ENCODE results near the gene GABRB3.

GABRB3 gene

DNA sequence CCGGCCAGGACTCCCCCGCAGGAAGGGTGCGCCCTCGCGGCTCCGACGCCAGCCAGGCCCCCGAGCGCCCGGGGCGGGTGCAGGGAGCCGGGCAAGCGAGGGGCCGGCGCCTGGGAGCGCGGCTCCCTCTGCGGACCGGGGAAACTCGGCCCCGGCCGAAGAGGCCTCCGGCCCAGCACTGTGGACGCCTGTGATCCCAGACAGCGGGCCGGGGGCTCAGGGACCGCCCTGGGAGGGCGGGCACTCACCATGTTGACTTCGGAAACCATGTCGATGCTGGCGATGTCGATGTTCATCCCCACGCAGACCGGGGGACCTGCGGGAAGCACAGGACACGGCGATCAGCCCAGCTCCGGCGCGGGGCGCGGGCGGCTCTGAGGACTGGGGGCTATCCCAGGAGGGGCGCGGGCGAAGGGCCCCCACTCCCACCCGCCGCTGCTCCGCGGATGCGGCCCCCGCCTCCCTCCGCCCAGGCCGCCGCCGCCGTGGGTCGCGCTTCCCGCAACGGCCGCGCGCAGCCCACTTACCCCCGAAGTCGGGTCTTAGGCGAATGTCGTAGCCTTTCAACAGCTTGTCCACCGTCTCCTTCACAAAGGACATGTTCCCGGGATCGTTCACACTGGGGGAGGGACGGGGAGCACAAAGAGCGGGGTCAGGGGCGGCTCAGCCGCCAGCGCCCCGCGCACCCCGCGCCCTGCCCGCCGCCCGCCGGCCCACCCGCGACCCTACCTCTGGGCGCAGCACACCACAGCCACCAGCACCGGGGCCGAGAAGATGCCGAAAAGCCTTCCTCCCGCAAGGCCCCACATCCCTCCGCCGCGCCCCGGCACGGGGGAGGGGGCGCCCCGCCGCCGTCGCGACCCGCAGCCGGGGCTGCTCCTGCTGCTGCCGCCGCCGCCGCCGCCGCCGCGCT lies at the start of gene GABRB3:
TSS of gene GABRB3 (minus strand) at position 913 of the 913 bp plus-strand sequence.
- no peak for DNase-seq
- CTCF ChIA-PET, result no interaction called here
- H3K27ac Mint-ChIP-seq, result no peak within 1 kb of the TSS
- H3K9me3 Mint-ChIP-seq, result no peaks in the 10 kb centered on the region
- H3K36me3 Mint-ChIP-seq, result no peaks in the 10 kb centered on the region
- no peak within 1 kb of the TSS for H3K4me3 Mint-ChIP-seq
- peaks cover 2% of the 10 kb centered on the region for H3K4me1 Mint-ChIP-seq
- H3K27me3 Mint-ChIP-seq, result peaks cover 37% of the 10 kb centered on the region

DNA sequence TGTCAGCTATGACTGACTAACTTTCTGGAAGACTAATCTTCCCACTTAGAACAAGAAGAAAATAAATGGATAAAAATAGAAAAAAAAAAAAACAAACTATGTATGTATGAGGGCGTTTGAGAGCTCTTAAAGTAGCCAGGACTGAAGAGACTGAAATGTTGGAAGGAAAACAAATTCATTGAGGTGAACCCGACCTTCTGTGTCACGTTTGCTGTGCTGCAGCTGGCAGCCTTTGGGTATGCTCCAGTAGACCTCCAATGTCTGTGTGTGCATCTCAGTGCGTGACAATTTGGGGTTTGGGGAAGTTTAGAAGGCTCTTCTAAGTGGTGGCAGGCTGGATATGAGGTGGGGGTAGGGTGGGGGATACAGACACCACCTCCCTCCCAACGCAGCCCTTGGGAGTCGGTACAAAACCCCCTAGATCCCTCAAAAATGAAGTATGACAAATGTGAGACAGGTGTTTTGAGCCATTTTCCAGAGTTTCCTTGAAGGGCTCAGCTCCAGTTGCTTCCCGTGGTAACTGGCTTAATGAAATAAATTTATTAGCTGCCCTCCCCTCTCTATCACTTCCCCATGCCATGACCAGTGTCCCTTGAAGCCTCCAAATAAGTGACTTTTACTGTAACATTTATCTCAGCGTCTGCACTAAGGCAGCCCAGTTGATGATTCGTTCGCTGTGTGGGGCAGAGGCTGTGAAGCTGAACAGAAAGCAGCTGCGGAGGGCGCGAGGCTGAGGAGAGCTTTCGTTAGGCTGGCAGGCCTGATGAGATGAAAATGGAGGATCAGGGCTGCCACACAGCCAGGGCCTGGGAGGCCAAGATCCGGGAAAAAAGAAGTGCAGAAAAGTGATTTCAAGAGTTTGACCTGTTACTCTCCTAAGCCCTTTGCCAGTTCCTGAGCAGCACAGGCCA lies 34.9 kb upstream of the GABRB3 start:
- H3K36me3 Mint-ChIP-seq, result no peaks in the 10 kb centered on the region
- no peak for DNase-seq
- CTCF ChIA-PET, result no interaction called here
- no peaks in the 10 kb centered on the region for H3K4me1 Mint-ChIP-seq
- no peaks in the 10 kb centered on the region for H3K27me3 Mint-ChIP-seq
- peaks cover 13% of the 10 kb centered on the region for H3K9me3 Mint-ChIP-seq
- no peak overlapping the region for H3K4me3 Mint-ChIP-seq
- no peak overlapping the region for H3K27ac Mint-ChIP-seq

GRCh38 chr15:26806574-26806973 lies 33.7 kb upstream of the GABRB3 start:
- Mint-ChIP-seq H3K4me1 (no peaks in the 10 kb centered on the region), H3K27me3 (no peaks in the 10 kb centered on the region), H3K9me3 (peaks cover 11% of the 10 kb centered on the region), H3K36me3 (no peaks in the 10 kb centered on the region), H3K27ac (no peak overlapping the region), H3K4me3 (no peak overlapping the region)
- DNase-seq, result no peak
- CTCF ChIA-PET, result no interaction called here

DNA sequence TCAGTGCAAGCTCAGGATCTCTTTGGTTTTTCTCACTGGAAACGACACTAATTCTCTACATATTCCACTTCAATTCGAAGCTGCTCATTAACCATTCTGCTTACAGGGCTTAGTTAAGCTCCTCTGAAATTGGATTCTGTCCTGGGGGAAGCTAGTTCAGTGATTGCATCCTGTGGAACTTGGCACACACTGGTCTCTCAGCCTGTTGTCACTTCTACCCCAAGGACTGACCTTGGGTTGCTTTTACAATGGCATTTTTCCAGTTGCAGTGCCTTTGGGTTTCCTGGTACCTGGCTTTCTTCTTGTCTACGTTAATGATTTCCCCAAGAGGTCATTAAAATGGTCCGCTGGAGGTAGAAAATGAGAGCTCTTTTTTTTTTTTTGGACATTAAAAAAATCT lies 33.3 kb upstream of the GABRB3 start:
- CTCF ChIA-PET, result no interaction called here
- Mint-ChIP-seq H3K27me3 (no peaks in the 10 kb centered on the region), H3K4me1 (no peaks in the 10 kb centered on the region), H3K9me3 (peaks cover 10% of the 10 kb centered on the region), H3K4me3 (no peak overlapping the region), H3K36me3 (no peaks in the 10 kb centered on the region), H3K27ac (no peak overlapping the region)
- DNase-seq, result no peak

GRCh38 chr15:26805470-26805869 lies 32.6 kb upstream of the GABRB3 start:
- H3K4me1 Mint-ChIP-seq, result no peaks in the 10 kb centered on the region
- H3K4me3 Mint-ChIP-seq, result no peak overlapping the region
- H3K36me3 Mint-ChIP-seq, result no peaks in the 10 kb centered on the region
- H3K9me3 Mint-ChIP-seq, result peaks cover 9% of the 10 kb centered on the region
- no peak overlapping the region for H3K27ac Mint-ChIP-seq
- no peak for DNase-seq
- H3K27me3 Mint-ChIP-seq, result no peaks in the 10 kb centered on the region
- CTCF ChIA-PET, result no interaction called here

GRCh38 chr15:26804063-26804804 lies 31.4 kb upstream of the GABRB3 start:
- Mint-ChIP-seq H3K4me3 (no peak overlapping the region), H3K27ac (no peak overlapping the region), H3K27me3 (no peaks in the 10 kb centered on the region), H3K9me3 (peaks cover 8% of the 10 kb centered on the region), H3K4me1 (no peaks in the 10 kb centered on the region), H3K36me3 (no peaks in the 10 kb centered on the region)
- CTCF ChIA-PET, result no interaction called here
- no peak for DNase-seq

DNA sequence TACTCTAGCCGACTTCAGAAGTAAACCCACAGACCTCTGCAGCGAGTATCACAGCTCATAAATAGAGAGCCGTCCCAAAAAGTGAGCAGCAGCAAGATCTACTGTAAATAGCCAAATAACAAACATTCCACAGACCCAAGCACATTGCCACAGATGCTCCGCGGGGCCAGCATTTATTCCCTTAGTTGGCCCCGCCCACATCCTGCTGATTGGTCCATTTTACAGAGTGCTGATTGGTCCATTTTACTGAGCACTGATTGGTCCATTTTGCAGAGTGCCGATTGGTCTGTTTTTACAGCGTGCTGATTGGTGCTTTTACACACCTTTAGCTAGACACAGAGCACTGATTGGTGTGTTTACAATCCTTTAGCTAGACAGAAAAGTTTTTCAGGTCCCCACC lies 17.3 kb upstream of the GABRB3 start:
- no peak for DNase-seq
- Mint-ChIP-seq H3K27me3 (no peaks in the 10 kb centered on the region), H3K9me3 (peaks cover 6% of the 10 kb centered on the region), H3K4me3 (no peak overlapping the region), H3K36me3 (no peaks in the 10 kb centered on the region), H3K27ac (no peak overlapping the region), H3K4me1 (no peaks in the 10 kb centered on the region)
- CTCF ChIA-PET, result no interaction called here

- H3K4me1 Mint-ChIP-seq, result no peaks in the 10 kb centered on the region
- no peak for DNase-seq
- no peak overlapping the region for H3K27ac Mint-ChIP-seq
- H3K36me3 Mint-ChIP-seq, result no peaks in the 10 kb centered on the region
- H3K27me3 Mint-ChIP-seq, result no peaks in the 10 kb centered on the region
- H3K9me3 Mint-ChIP-seq, result peaks cover 10% of the 10 kb centered on the region
- CTCF ChIA-PET, result no interaction called here
- H3K4me3 Mint-ChIP-seq, result no peak overlapping the region
Observed at GRCh38 chr15:26781816-26782215, 8.9 kb upstream of the GABRB3 start.

DNA sequence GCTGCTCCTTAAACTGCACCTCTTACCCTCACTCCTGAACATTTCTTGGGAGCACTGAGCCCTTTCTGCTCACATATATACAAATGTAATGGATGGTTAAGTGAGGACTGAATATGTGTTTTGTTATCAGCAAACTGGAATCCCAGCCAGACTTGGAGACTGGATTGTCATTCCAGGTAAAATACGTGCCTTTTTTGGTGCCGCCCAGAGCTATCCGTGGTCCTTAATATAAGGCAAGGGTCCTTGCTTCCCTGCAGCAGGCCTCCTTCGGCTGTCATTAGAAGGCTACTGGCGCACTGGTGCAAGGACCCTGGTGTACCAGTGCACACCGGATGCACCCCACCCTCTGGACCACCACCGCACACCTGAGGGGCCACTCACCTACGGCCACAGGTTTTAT lies 1.1 kb upstream of the GABRB3 start:
- DNase-seq, result no peak
- CTCF ChIA-PET, result no interaction called here
- Mint-ChIP-seq H3K27ac (no peak overlapping the region), H3K4me1 (peaks cover 2% of the 10 kb centered on the region), H3K4me3 (no peak overlapping the region), H3K36me3 (no peaks in the 10 kb centered on the region), H3K27me3 (peaks cover 37% of the 10 kb centered on the region), H3K9me3 (no peaks in the 10 kb centered on the region)

- CTCF ChIA-PET, result no interaction called here
- no peaks in the 10 kb centered on the region for H3K36me3 Mint-ChIP-seq
- peaks cover 37% of the 10 kb centered on the region for H3K27me3 Mint-ChIP-seq
- DNase-seq, result no peak
- H3K9me3 Mint-ChIP-seq, result no peaks in the 10 kb centered on the region
- no peak overlapping the region for H3K27ac Mint-ChIP-seq
- H3K4me1 Mint-ChIP-seq, result peaks cover 2% of the 10 kb centered on the region
- H3K4me3 Mint-ChIP-seq, result no peak overlapping the region
Observed at GRCh38 chr15:26773067-26773877, 406 bp upstream of the GABRB3 start.

DNA sequence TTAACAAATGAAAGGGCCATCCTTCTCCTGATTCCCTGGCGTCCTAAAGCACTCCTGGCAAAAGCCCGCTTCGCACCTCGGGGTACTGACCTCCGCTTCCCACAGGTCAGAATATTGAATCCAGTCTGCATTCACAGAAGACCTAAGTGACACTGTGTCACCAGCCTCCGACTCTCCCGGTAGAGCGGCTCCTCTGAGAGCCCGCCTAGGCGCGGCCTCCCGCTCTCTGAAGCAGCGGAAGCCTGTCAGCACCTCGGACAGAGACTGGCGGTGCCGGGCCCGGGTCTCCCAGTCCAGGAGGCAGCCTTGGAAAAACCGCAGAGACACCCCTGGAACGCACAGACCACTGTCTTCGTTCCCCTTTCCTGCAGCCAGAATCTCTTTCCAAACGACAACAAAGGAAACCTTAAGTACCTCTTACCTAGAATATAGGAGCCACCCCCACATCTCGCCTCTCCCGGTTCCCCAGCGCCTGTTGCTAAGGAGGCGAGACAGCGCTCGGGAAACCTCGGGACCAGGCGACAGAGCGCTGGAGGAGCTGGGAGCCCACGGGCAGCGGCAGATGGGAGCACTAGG lies 1.2 kb downstream of the GABRB3 start:
- H3K9me3 Mint-ChIP-seq, result no peaks in the 10 kb centered on the region
- peaks cover 37% of the 10 kb centered on the region for H3K27me3 Mint-ChIP-seq
- peaks cover 2% of the 10 kb centered on the region for H3K4me1 Mint-ChIP-seq
- no peak overlapping the region for H3K27ac Mint-ChIP-seq
- no peak for DNase-seq
- CTCF ChIA-PET, result no interaction called here
- H3K4me3 Mint-ChIP-seq, result no peak overlapping the region
- H3K36me3 Mint-ChIP-seq, result no peaks in the 10 kb centered on the region

GRCh38 chr15:26771168-26771567 lies 1.7 kb downstream of the GABRB3 start:
- H3K27me3 Mint-ChIP-seq, result peaks cover 37% of the 10 kb centered on the region
- H3K36me3 Mint-ChIP-seq, result no peaks in the 10 kb centered on the region
- CTCF ChIA-PET, result no interaction called here
- no peak overlapping the region for H3K27ac Mint-ChIP-seq
- H3K4me3 Mint-ChIP-seq, result no peak overlapping the region
- no peaks in the 10 kb centered on the region for H3K9me3 Mint-ChIP-seq
- no peak for DNase-seq
- H3K4me1 Mint-ChIP-seq, result peaks cover 2% of the 10 kb centered on the region

GRCh38 chr15:26767169-26767670 lies 5.6 kb downstream of the GABRB3 start:
- CTCF ChIA-PET, result no interaction called here
- H3K9me3 Mint-ChIP-seq, result peaks cover 4% of the 10 kb centered on the region
- peaks cover 11% of the 10 kb centered on the region for H3K27me3 Mint-ChIP-seq
- no peak for DNase-seq
- H3K4me3 Mint-ChIP-seq, result no peak overlapping the region
- peaks cover 2% of the 10 kb centered on the region for H3K4me1 Mint-ChIP-seq
- H3K27ac Mint-ChIP-seq, result no peak overlapping the region
- H3K36me3 Mint-ChIP-seq, result no peaks in the 10 kb centered on the region

All from activated naive CD4-positive, alpha-beta T cell treated with anti-CD3 and anti-CD28 coated beads, Interleukin-2, amount 10 ng/mL, durations not matched to agents 7 days and 5 days (primary cell).